K562 (cell line): ENCODE results near the gene WDR93. TPM values are rescaled to one million over a fixed set of nuclear protein-coding genes. Genes with fewer than 3 reads are reported as not detected.

Source experiments
- CBFB ChIP-seq: sonication (generic); formaldehyde crosslinking; IDR thresholded peaks from 2 replicates; pipeline ENCODE4 v1.4.0; 2020; ENCODE audit warnings: mild to moderate bottlenecking, missing genetic modification reagents
- FIP1L1 ChIP-seq: fragments of 200-400 bp; formaldehyde crosslinking; IDR thresholded peaks from 2 replicates; pipeline ENCODE4 v1.6.1; 2018; ENCODE audit warnings: mild to moderate bottlenecking, low read depth, low read length; ENCODE audit not compliant: poor library complexity, severe bottlenecking
- MED1 ChIP-seq: sonication (generic); formaldehyde crosslinking; IDR thresholded peaks from 2 replicates; pipeline ENCODE4 v1.8.1; 2023; ENCODE audit warnings: missing genetic modification reagents, borderline replicate concordance
- MEF2D ChIP-seq: conservative IDR thresholded peaks from 2 replicates; pipeline ENCODE4 v1.6.1; 2016; ENCODE audit warnings: low read depth, missing genetic modification characterization, missing compliant biosample characterization
- MXI1 ChIP-seq: IDR thresholded peaks from 2 replicates; pipeline ENCODE4 v1.6.1; 2011; ENCODE audit warnings: low read depth, mild to moderate bottlenecking, improper control_type of control experiment, low read length
- MYC ChIP-seq, 2 experiments: fragments of 250-450 bp in 1 of 2; sonication (Bioruptor Pico) in 1 of 2; IDR thresholded peaks; 2 replicates each; pipeline versions ENCODE4 v1.5.1 to v1.6.1; 2012 to 2021; ENCODE audit warnings: low read depth in 2 of 2, borderline replicate concordance in 1 of 2, improper control_type of control experiment in 1 of 2, low read length in 1 of 2, mild to moderate bottlenecking in 1 of 2, moderate library complexity in 1 of 2
- NONO ChIP-seq, 2 experiments: fragments of 200-400 bp in 1 of 2; fragments of 450-650 bp in 1 of 2; formaldehyde crosslinking in 1 of 2; IDR thresholded peaks; 2 replicates each; pipeline ENCODE4 v1.6.1; 2017; ENCODE audit warnings: low read depth in 2 of 2, mild to moderate bottlenecking in 2 of 2, moderate library complexity in 2 of 2, low read length in 1 of 2
- SNIP1 ChIP-seq: fragments of 450-650 bp; IDR thresholded peaks from 2 replicates; pipeline ENCODE4 v1.7.1; 2017; ENCODE audit warnings: low read depth, mild to moderate bottlenecking
- XRCC5 ChIP-seq: fragments of 200-400 bp; formaldehyde crosslinking; IDR thresholded peaks from 2 replicates; pipeline ENCODE4 v1.6.1; 2017; ENCODE audit warnings: low read depth, mild to moderate bottlenecking, low read length
- ZBED1 ChIP-seq: IDR thresholded peaks from 2 replicates; pipeline ENCODE4 v1.6.1; 2014
- ZNF212 ChIP-seq: fragments of 450-650 bp; formaldehyde crosslinking; IDR thresholded peaks from 2 replicates; pipeline ENCODE4 v1.4.0; 2020; ENCODE audit warnings: mild to moderate bottlenecking
- ZNF764 ChIP-seq: fragments of 250-450 bp; sonication (Bioruptor Pico); IDR thresholded peaks from 2 replicates; pipeline ENCODE4 v1.4.0; 2020; ENCODE audit warnings: low read depth, mild to moderate bottlenecking, moderate library complexity
- polyA plus RNA-seq, 8 experiments: library from polyadenylated mRNA; depleted of rRNA in 4 of 8; stranded (reverse) in 5 of 8; unstranded in 3 of 8; fragments of >200 nt; fragmentation: Nextera tagmentation in 2 of 8; fragmentation: Illumina TruSeq in 1 of 8; extraction: Ambion mirVana in 2 of 8; extraction: Trizol in 1 of 8; gene quantifications; 2 replicates each; pipeline versions ENCODE4 v1.2.1 to v1.2.3, GENCODE V29; 2011 to 2014; ENCODE audit warnings: inconsistent platforms in 1 of 8, missing spikeins in 1 of 8
- total RNA-seq, 7 experiments: library from RNA; depleted of rRNA in 6 of 7; stranded (reverse); fragments of >200 nt in 6 of 7; fragmentation: Illumina TruSeq in 2 of 7; extraction: Trizol in 2 of 7; gene quantifications; 2 replicates each; pipeline versions ENCODE4 v1.2.1 to v1.2.3, GENCODE V29; 2011 to 2021; ENCODE audit warnings: low replicate concordance in 1 of 7
- TF ChIP-seq, protein P1 (sequence below): fragments of 450-650 bp; IDR thresholded peaks from 2 replicates; pipeline ENCODE4 v1.7.1; 2018; ENCODE audit warnings: mild to moderate bottlenecking, low read depth; ENCODE audit not compliant: partially characterized antibody
- TF ChIP-seq, protein P2 (sequence below), 2 experiments: fragments of 250-450 bp in 1 of 2; fragments of 450-650 bp in 1 of 2; sonication (Bioruptor Pico) in 1 of 2; IDR thresholded peaks; 2 replicates each; pipeline versions ENCODE4 v1.6.1 to v1.8.0; 2016 to 2021; ENCODE audit warnings: mild to moderate bottlenecking in 2 of 2, moderate library complexity in 2 of 2, missing compliant biosample characterization in 1 of 2, missing genetic modification characterization in 1 of 2
- TF ChIP-seq, protein P3 (sequence below): fragments of 450-650 bp; IDR thresholded peaks from 2 replicates; pipeline ENCODE4 v1.6.1; 2016; ENCODE audit warnings: antibody characterized with exemption
- TF ChIP-seq, protein P4 (sequence below): sonication (generic); formaldehyde crosslinking; IDR thresholded peaks from 2 replicates; pipeline ENCODE4 v1.8.1; 2023; ENCODE audit warnings: mild to moderate bottlenecking, missing genetic modification reagents
- TF ChIP-seq, protein P5 (sequence below): sonication (generic); formaldehyde crosslinking; IDR thresholded peaks from 2 replicates; pipeline ENCODE4 v1.8.0; 2022; ENCODE audit warnings: missing genetic modification reagents, mild to moderate bottlenecking, borderline replicate concordance

The WDR93 gene
- total and polyA plus RNA-seq, 9 of the 15 experiments (the other 6 are each of a cell fraction or from before 2014, with no cell fraction given) = not detected

DNA sequence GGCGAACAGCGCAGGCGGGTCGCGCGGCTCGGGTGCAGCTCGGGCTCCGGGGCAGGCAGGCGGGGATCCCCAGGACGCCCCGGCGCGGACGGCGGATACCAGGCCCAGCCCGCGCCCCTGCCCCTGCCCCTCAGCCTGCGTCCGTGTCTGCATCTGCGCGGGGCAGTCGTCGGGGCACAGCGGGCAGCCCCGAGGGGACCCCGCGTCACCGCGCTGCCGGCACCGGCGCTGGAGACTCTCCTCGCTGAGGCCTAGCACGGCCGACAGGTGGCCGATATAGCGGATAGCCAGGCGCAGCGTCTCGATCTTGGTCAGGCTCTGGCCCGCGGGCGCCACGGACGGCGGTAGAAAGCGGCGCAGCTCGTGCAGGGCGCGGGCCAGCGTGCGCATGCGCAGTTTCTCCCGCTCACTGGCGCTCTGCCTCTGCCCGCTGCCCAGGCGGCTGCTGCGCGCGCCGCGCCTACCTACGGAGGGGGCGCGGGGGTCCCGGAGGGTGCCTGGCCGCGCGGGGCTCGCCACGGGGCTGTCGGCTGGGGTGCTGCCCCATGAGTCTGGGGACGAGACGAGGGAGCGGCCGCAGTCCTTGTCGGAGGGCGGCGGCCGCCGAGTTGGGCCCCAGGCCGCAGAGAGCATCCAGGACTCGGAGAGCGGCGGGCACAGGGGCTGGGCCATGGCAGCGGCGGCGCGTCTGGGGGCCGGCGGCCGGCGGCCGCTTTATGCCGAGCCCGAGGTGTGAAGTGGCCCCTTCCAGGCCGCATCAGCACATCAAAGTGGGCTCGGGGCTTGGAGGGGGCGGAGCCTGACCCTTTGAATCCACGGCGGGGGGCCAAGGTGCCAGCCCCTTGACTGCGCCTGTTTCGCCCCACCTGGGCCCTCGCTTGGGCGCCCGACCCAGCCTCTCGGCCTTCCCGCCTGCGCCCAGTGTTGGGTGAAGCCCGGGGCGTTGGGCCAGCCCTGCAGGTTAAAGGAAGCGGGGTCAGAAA, 60.2 kb downstream of the WDR93 start, which contains the start of gene MESP1 (continued):
- TF ChIP-seq MED1 (CRISPR knock-in tag) = no peak
- TF ChIP-seq ZNF212 = no peak
- TF ChIP-seq FIP1L1 = peak; percentile 71
- TF ChIP-seq ZBED1 = no peak
- TF ChIP-seq, protein P1, sequence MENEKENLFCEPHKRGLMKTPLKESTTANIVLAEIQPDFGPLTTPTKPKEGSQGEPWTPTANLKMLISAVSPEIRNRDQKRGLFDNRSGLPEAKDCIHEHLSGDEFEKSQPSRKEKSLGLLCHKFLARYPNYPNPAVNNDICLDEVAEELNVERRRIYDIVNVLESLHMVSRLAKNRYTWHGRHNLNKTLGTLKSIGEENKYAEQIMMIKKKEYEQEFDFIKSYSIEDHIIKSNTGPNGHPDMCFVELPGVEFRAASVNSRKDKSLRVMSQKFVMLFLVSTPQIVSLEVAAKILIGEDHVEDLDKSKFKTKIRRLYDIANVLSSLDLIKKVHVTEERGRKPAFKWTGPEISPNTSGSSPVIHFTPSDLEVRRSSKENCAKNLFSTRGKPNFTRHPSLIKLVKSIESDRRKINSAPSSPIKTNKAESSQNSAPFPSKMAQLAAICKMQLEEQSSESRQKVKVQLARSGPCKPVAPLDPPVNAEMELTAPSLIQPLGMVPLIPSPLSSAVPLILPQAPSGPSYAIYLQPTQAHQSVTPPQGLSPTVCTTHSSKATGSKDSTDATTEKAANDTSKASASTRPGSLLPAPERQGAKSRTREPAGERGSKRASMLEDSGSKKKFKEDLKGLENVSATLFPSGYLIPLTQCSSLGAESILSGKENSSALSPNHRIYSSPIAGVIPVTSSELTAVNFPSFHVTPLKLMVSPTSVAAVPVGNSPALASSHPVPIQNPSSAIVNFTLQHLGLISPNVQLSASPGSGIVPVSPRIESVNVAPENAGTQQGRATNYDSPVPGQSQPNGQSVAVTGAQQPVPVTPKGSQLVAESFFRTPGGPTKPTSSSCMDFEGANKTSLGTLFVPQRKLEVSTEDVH = no peak
- no peak for TF ChIP-seq MXI1
- TF ChIP-seq MEF2D (tag) = no peak
- no peak for TF ChIP-seq ZNF764 (CRISPR knock-in tag)
- TF ChIP-seq, protein P2, sequence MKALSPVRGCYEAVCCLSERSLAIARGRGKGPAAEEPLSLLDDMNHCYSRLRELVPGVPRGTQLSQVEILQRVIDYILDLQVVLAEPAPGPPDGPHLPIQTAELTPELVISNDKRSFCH (CRISPR knock-in tag; IDR thresholded peaks at IDR 0.05) = no peak
- TF ChIP-seq, protein P2 (tag; IDR thresholded peaks at IDR 0.05) = no peak
- TF ChIP-seq SNIP1 = no peak
- TF ChIP-seq, protein P3, sequence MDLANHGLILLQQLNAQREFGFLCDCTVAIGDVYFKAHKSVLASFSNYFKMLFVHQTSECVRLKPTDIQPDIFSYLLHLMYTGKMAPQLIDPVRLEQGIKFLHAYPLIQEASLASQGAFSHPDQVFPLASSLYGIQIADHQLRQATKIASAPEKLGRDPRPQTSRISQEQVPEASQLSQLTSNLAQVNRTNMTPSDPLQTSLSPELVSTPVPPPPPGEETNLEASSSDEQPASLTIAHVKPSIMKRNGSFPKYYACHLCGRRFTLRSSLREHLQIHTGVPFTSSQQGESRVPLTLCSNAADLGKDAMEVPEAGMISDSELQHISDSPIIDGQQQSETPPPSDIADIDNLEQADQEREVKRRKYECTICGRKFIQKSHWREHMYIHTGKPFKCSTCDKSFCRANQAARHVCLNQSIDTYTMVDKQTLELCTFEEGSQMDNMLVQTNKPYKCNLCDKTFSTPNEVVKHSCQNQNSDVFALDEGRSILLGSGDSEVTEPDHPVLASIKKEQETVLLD = peak; percentile 95
- TF ChIP-seq CBFB (CRISPR knock-in tag) = no peak
- TF ChIP-seq, protein P4, sequence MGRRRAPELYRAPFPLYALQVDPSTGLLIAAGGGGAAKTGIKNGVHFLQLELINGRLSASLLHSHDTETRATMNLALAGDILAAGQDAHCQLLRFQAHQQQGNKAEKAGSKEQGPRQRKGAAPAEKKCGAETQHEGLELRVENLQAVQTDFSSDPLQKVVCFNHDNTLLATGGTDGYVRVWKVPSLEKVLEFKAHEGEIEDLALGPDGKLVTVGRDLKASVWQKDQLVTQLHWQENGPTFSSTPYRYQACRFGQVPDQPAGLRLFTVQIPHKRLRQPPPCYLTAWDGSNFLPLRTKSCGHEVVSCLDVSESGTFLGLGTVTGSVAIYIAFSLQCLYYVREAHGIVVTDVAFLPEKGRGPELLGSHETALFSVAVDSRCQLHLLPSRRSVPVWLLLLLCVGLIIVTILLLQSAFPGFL (CRISPR knock-in tag) = no peak
- TF ChIP-seq, protein P5, sequence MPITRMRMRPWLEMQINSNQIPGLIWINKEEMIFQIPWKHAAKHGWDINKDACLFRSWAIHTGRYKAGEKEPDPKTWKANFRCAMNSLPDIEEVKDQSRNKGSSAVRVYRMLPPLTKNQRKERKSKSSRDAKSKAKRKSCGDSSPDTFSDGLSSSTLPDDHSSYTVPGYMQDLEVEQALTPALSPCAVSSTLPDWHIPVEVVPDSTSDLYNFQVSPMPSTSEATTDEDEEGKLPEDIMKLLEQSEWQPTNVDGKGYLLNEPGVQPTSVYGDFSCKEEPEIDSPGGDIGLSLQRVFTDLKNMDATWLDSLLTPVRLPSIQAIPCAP (CRISPR knock-in tag) = no peak
- TF ChIP-seq NONO (IDR thresholded peaks at IDR 0.05; ENCODE audit: low read depth in 2 of 2, low read length in 1 of 2) = peak; percentile 22 to 74; a peak in 3 of 4 replicates
- TF ChIP-seq XRCC5 = peak; percentile 77
- TF ChIP-seq MYC (IDR thresholded peaks at IDR 0.05; ENCODE audit: low read depth, low read length) = peak; percentile 85
- TF ChIP-seq MYC (CRISPR knock-in tag; IDR thresholded peaks at IDR 0.05; ENCODE audit: borderline replicate concordance, low read depth) = no peak
